Naive B cell (primary cell): ENCODE results near the gene DPY19L1. TPM values are rescaled to one million over a fixed set of nuclear protein-coding genes. Genes with fewer than 3 reads are reported as not detected.
"Not testable (repeated sequence)": the region's sequence is repeated elsewhere in the genome, so short reads cannot be mapped to it uniquely, and the experiment has no call there.

Experiments used
- ATAC-seq, 2 donors: fragments of 150-1000 bp; cut with Tn5 transposase; 2 replicates each; pipeline ENCODE4 v1.10.0; 2021; ENCODE audit warnings: low read depth in 2 of 2, mild to moderate bottlenecking in 2 of 2, moderate library complexity in 2 of 2
- DNase-seq: peaks from one replicate; pipeline ENCODE4 v3.0.0; 2022
- H3K27ac Mint-ChIP-seq, 6 donors: one replicate each; pipeline ENCODE4 v1.8.0; 2020 to 2022; ENCODE audit warnings: mild to moderate bottlenecking in 6 of 6, mixed read lengths in 6 of 6, moderate library complexity in 5 of 6, inconsistent platforms in 2 of 6
- H3K27me3 Mint-ChIP-seq, 3 donors: one replicate each; pipeline ENCODE4 v1.8.0; 2021 to 2022; ENCODE audit warnings: mixed read lengths in 3 of 3, mild to moderate bottlenecking in 1 of 3
- H3K36me3 Mint-ChIP-seq, 2 donors: one replicate each; pipeline ENCODE4 v1.8.0; 2020 to 2022; ENCODE audit warnings: mixed read lengths in 2 of 2, inconsistent platforms in 1 of 2, mild to moderate bottlenecking in 1 of 2
- H3K4me1 Mint-ChIP-seq, 3 donors: one replicate each; pipeline ENCODE4 v1.8.0; 2020 to 2022; ENCODE audit warnings: mixed read lengths in 3 of 3, inconsistent platforms in 1 of 3, mild to moderate bottlenecking in 1 of 3, moderate library complexity in 1 of 3
- H3K4me3 Mint-ChIP-seq, 8 donors: one replicate each; pipeline ENCODE4 v1.8.0; 2020 to 2022; ENCODE audit warnings: mild to moderate bottlenecking in 8 of 8, mixed read lengths in 8 of 8, moderate library complexity in 8 of 8, inconsistent platforms in 2 of 8
- H3K9me3 Mint-ChIP-seq, 7 donors: one replicate each; pipeline ENCODE4 v1.8.0; 2020 to 2022; ENCODE audit warnings: mixed read lengths in 7 of 7, mild to moderate bottlenecking in 5 of 7, inconsistent platforms in 2 of 7, moderate library complexity in 1 of 7
- polyA plus RNA-seq, 6 donors: library from polyadenylated mRNA; unstranded; fragments of 300-500 nt; fragmentation: Illumina TruSeq; gene quantifications; one replicate each; pipeline ENCODE4 v1.2.3, GENCODE V29; 2021; ENCODE audit warnings: low read depth in 6 of 6

The DPY19L1 gene
- polyA plus RNA-seq, 6 donors from 2014 or later = 0.60 to 2.1 (median 1.3) TPM

- not testable (repeated sequence) for H3K9me3 Mint-ChIP-seq, H3K4me1 Mint-ChIP-seq
These were observed 39.0 kb downstream of the DPY19L1 start for GRCh38 chr7:34998335-34998734.

GRCh38 chr7:34996423-34997090, 40.7 kb downstream of the DPY19L1 start:
- H3K4me1 Mint-ChIP-seq, H3K4me3 Mint-ChIP-seq, H3K27me3 Mint-ChIP-seq, H3K9me3 Mint-ChIP-seq, ATAC-seq, DNase-seq: not testable (repeated sequence)
- peak overlapping the region in 2 of 6 donors; percentile 15 to 53 for H3K27ac Mint-ChIP-seq
- H3K36me3 Mint-ChIP-seq = peaks cover 9 to 12% of the 10 kb centered on the region in 2 donors

More at GRCh38 chr7:34998335-34998734, 39.0 kb downstream of the DPY19L1 start:
- H3K36me3 Mint-ChIP-seq = peaks cover 9 to 14% of the 10 kb centered on the region in 2 donors
- not testable (repeated sequence) for ATAC-seq, DNase-seq, H3K27me3 Mint-ChIP-seq, H3K27ac Mint-ChIP-seq, H3K4me3 Mint-ChIP-seq

GRCh38 chr7:34995757-34996156, 41.5 kb downstream of the DPY19L1 start:
- Mint-ChIP-seq H3K4me3 (no peak overlapping the region), H3K4me1 (peaks cover 0 to 7% (median 0%) of the 10 kb centered on the region in 3 donors), H3K36me3 (peaks cover 9 to 16% of the 10 kb centered on the region in 2 donors), H3K9me3 (peaks cover 0 to 2% (median 0%) of the 10 kb centered on the region in 7 donors), H3K27me3 (no peaks in the 10 kb centered on the region), H3K27ac (no peak overlapping the region)
- no peak for DNase-seq
- no peak for ATAC-seq

GRCh38 chr7:34991938-34992840, 45.1 kb downstream of the DPY19L1 start:
- DNase-seq (no peak), ATAC-seq (no peak)
- Mint-ChIP-seq H3K4me3 (no peak overlapping the region), H3K9me3 (peaks cover 0 to 2% (median 0%) of the 10 kb centered on the region in 7 donors), H3K27me3 (no peaks in the 10 kb centered on the region), H3K36me3 (peaks cover 0 to 10% of the 10 kb centered on the region in 2 donors), H3K4me1 (peaks cover 0 to 7% (median 0%) of the 10 kb centered on the region in 3 donors), H3K27ac (no peak overlapping the region)

GRCh38 chr7:34988442-34989125, 48.7 kb downstream of the DPY19L1 start:
- H3K4me1 Mint-ChIP-seq, H3K27me3 Mint-ChIP-seq, H3K27ac Mint-ChIP-seq, H3K9me3 Mint-ChIP-seq, DNase-seq, H3K4me3 Mint-ChIP-seq, ATAC-seq: not testable (repeated sequence)
- H3K36me3 Mint-ChIP-seq = peaks cover 6 to 27% of the 10 kb centered on the region in 2 donors

- not testable (repeated sequence) for H3K4me3 Mint-ChIP-seq, DNase-seq, H3K4me1 Mint-ChIP-seq, H3K27me3 Mint-ChIP-seq, ATAC-seq, H3K27ac Mint-ChIP-seq
- peaks cover 19 to 31% of the 10 kb centered on the region in 2 donors for H3K36me3 Mint-ChIP-seq
- peaks cover 0 to 11% (median 3%) of the 10 kb centered on the region in 7 donors for H3K9me3 Mint-ChIP-seq
These were observed 52.1 kb downstream of the DPY19L1 start for GRCh38 chr7:34985155-34985554.

GRCh38 chr7:34984140-34984539, 53.1 kb downstream of the DPY19L1 start:
- Mint-ChIP-seq H3K36me3 (peaks cover 19 to 31% of the 10 kb centered on the region in 2 donors), H3K9me3 (peaks cover 0 to 11% (median 3%) of the 10 kb centered on the region in 7 donors), H3K4me3 (peak overlapping the region in 1 of 8 donors; percentile 4)
- not testable (repeated sequence) for H3K27ac Mint-ChIP-seq, DNase-seq, H3K27me3 Mint-ChIP-seq, ATAC-seq, H3K4me1 Mint-ChIP-seq

- H3K9me3 Mint-ChIP-seq = peaks cover 0 to 11% (median 3%) of the 10 kb centered on the region in 7 donors
- no peak for DNase-seq
- H3K4me3 Mint-ChIP-seq = no peak overlapping the region
- no peaks in the 10 kb centered on the region for H3K27me3 Mint-ChIP-seq
- no peak for ATAC-seq
- H3K27ac Mint-ChIP-seq = peak overlapping the region in 1 of 6 donors; percentile 47
- no peaks in the 10 kb centered on the region for H3K4me1 Mint-ChIP-seq
- peaks cover 19 to 31% of the 10 kb centered on the region in 2 donors for H3K36me3 Mint-ChIP-seq
These were observed 54.8 kb downstream of the DPY19L1 start for GRCh38 chr7:34982371-34983019.

GRCh38 chr7:34979124-34979523, 58.2 kb downstream of the DPY19L1 start:
- not testable (repeated sequence) for H3K27ac Mint-ChIP-seq

GRCh38 chr7:34973400-34973760, 63.9 kb downstream of the DPY19L1 start:
- Mint-ChIP-seq H3K4me3 (no peak overlapping the region), H3K36me3 (peaks cover 11 to 35% of the 10 kb centered on the region in 2 donors)

More at GRCh38 chr7:34979124-34979523, 58.2 kb downstream of the DPY19L1 start:
- H3K9me3 Mint-ChIP-seq, H3K27me3 Mint-ChIP-seq, H3K4me1 Mint-ChIP-seq, ATAC-seq, H3K4me3 Mint-ChIP-seq, DNase-seq: not testable (repeated sequence)
- H3K36me3 Mint-ChIP-seq = peaks cover 29 to 35% of the 10 kb centered on the region in 2 donors

GRCh38 chr7:34972739-34973399, 64.4 kb downstream of the DPY19L1 start:
- not testable (repeated sequence) for ATAC-seq, H3K27me3 Mint-ChIP-seq, H3K4me3 Mint-ChIP-seq, DNase-seq, H3K27ac Mint-ChIP-seq, H3K4me1 Mint-ChIP-seq, H3K9me3 Mint-ChIP-seq
- H3K36me3 Mint-ChIP-seq = peaks cover 11 to 35% of the 10 kb centered on the region in 2 donors

More at GRCh38 chr7:34973400-34973760, 63.9 kb downstream of the DPY19L1 start:
- DNase-seq = no peak
- Mint-ChIP-seq H3K9me3 (peaks cover 0 to 4% (median 0%) of the 10 kb centered on the region in 7 donors), H3K27ac (no peak overlapping the region), H3K27me3 (no peaks in the 10 kb centered on the region), H3K4me1 (no peaks in the 10 kb centered on the region)
- no peak for ATAC-seq

GRCh38 chr7:34967818-34968217, 69.5 kb downstream of the DPY19L1 start:
- H3K9me3 Mint-ChIP-seq, DNase-seq, H3K27me3 Mint-ChIP-seq, H3K4me3 Mint-ChIP-seq, ATAC-seq, H3K27ac Mint-ChIP-seq, H3K4me1 Mint-ChIP-seq: not testable (repeated sequence)
- peaks cover 0 to 30% of the 10 kb centered on the region in 2 donors for H3K36me3 Mint-ChIP-seq
